ENCODE measurements around the gene F11.
"Not testable (repeated sequence)": the region's sequence is repeated elsewhere in the genome, so short reads cannot be mapped to it uniquely, and the experiment has no call there.

Gene F11

GRCh38 chr4:186244835-186245234, 21.2 kb upstream of the F11 start:
- H3K4me1 ChIP-seq (ENCODE audit: control insufficient read depth in 1 of 2, insufficient read depth in 1 of 2, low read depth in 1 of 2, low read length in 1 of 2), result no peaks in the 10 kb centered on the region
- H3K27ac ChIP-seq, result no peak overlapping the region
- TF ChIP-seq CTCF (IDR thresholded peaks at IDR 0.05), result no peak
- no peaks in the 10 kb centered on the region for H3K27me3 ChIP-seq
- H3K9me3 ChIP-seq, result no peaks in the 10 kb centered on the region
- no peak overlapping the region for H3K4me3 ChIP-seq (ENCODE audit: low read depth in 1 of 2, low read length in 1 of 2)
- H3K36me3 ChIP-seq, result no peaks in the 10 kb centered on the region

GRCh38 chr4:186247062-186247752, 18.8 kb upstream of the F11 start:
- not testable (repeated sequence) for H3K36me3 ChIP-seq; H3K4me1 ChIP-seq (ENCODE audit: control insufficient read depth in 1 of 2, insufficient read depth in 1 of 2, low read depth in 1 of 2, low read length in 1 of 2); H3K27me3 ChIP-seq; H3K27ac ChIP-seq; H3K4me3 ChIP-seq (ENCODE audit: low read depth in 1 of 2, low read length in 1 of 2); H3K9me3 ChIP-seq

- H3K4me1 ChIP-seq (ENCODE audit: control insufficient read depth in 1 of 2, insufficient read depth in 1 of 2, low read depth in 1 of 2, low read length in 1 of 2), result no peaks in the 10 kb centered on the region
- H3K27ac ChIP-seq, result no peak overlapping the region
- H3K4me3 ChIP-seq (ENCODE audit: low read depth in 1 of 2, low read length in 1 of 2), result no peak overlapping the region
- TF ChIP-seq CTCF (IDR thresholded peaks at IDR 0.05), result no peak
- no peaks in the 10 kb centered on the region for H3K9me3 ChIP-seq
- H3K36me3 ChIP-seq, result no peaks in the 10 kb centered on the region
- H3K27me3 ChIP-seq, result no peaks in the 10 kb centered on the region
Observed at GRCh38 chr4:186248643-186249042, 17.3 kb upstream of the F11 start.

GRCh38 chr4:186249785-186250754, 15.9 kb upstream of the F11 start:
- no peaks in the 10 kb centered on the region for H3K9me3 ChIP-seq
- no peak overlapping the region for H3K4me3 ChIP-seq (ENCODE audit: low read depth in 1 of 2, low read length in 1 of 2)
- no peaks in the 10 kb centered on the region for H3K4me1 ChIP-seq (ENCODE audit: control insufficient read depth in 1 of 2, insufficient read depth in 1 of 2, low read depth in 1 of 2, low read length in 1 of 2)
- H3K27me3 ChIP-seq, result no peaks in the 10 kb centered on the region
- TF ChIP-seq CTCF (IDR thresholded peaks at IDR 0.05), result no peak
- no peaks in the 10 kb centered on the region for H3K36me3 ChIP-seq
- no peak overlapping the region for H3K27ac ChIP-seq

- Histone ChIP-seq H3K36me3 (no peaks in the 10 kb centered on the region), H3K27me3 (no peaks in the 10 kb centered on the region), H3K4me1 (ENCODE audit: control insufficient read depth in 1 of 2, insufficient read depth in 1 of 2, low read depth in 1 of 2, low read length in 1 of 2) (no peaks in the 10 kb centered on the region), H3K9me3 (no peaks in the 10 kb centered on the region), H3K27ac (no peak overlapping the region), H3K4me3 (ENCODE audit: low read depth in 1 of 2, low read length in 1 of 2) (no peak overlapping the region)
- no peak for TF ChIP-seq CTCF (IDR thresholded peaks at IDR 0.05)
Observed at GRCh38 chr4:186250760-186251159, 15.2 kb upstream of the F11 start.

GRCh38 chr4:186255122-186255521, 10.9 kb upstream of the F11 start:
- no peaks in the 10 kb centered on the region for H3K27me3 ChIP-seq
- no peak overlapping the region for H3K27ac ChIP-seq
- H3K9me3 ChIP-seq, result no peaks in the 10 kb centered on the region
- H3K36me3 ChIP-seq, result no peaks in the 10 kb centered on the region
- H3K4me3 ChIP-seq (ENCODE audit: low read depth in 1 of 2, low read length in 1 of 2), result no peak overlapping the region
- no peaks in the 10 kb centered on the region for H3K4me1 ChIP-seq (ENCODE audit: control insufficient read depth in 1 of 2, insufficient read depth in 1 of 2, low read depth in 1 of 2, low read length in 1 of 2)
- no peak for TF ChIP-seq CTCF (IDR thresholded peaks at IDR 0.05)

Measured in neutrophil (primary cell).